ENCODE data around the gene ZNRD2.

The ZNRD2 gene

GRCh38 chr11:65536412-65537295 is 33.6 kb upstream of the ZNRD2 start:
- DNase-seq (ENCODE audit: low spot score) (no peak), ATAC-seq (ENCODE audit: low read depth) (no peak)
- Histone ChIP-seq H3K4me1 (ENCODE audit: insufficient read depth, poor library complexity, severe bottlenecking) (peaks cover 7% of the 10 kb centered on the region), H3K4me3 (ENCODE audit: severe bottlenecking) (no peak overlapping the region), H3K27me3 (ENCODE audit: insufficient read depth, poor library complexity, severe bottlenecking) (no peaks in the 10 kb centered on the region), H3K27ac (ENCODE audit: poor library complexity, severe bottlenecking) (no peak overlapping the region), H3K9me3 (ENCODE audit: severe bottlenecking) (no peaks in the 10 kb centered on the region), H3K36me3 (ENCODE audit: low read depth) (peaks cover 25% of the 10 kb centered on the region)
- TF ChIP-seq, protein P1, sequence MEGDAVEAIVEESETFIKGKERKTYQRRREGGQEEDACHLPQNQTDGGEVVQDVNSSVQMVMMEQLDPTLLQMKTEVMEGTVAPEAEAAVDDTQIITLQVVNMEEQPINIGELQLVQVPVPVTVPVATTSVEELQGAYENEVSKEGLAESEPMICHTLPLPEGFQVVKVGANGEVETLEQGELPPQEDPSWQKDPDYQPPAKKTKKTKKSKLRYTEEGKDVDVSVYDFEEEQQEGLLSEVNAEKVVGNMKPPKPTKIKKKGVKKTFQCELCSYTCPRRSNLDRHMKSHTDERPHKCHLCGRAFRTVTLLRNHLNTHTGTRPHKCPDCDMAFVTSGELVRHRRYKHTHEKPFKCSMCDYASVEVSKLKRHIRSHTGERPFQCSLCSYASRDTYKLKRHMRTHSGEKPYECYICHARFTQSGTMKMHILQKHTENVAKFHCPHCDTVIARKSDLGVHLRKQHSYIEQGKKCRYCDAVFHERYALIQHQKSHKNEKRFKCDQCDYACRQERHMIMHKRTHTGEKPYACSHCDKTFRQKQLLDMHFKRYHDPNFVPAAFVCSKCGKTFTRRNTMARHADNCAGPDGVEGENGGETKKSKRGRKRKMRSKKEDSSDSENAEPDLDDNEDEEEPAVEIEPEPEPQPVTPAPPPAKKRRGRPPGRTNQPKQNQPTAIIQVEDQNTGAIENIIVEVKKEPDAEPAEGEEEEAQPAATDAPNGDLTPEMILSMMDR (IDR thresholded peaks at IDR 0.05; ENCODE audit: poor library complexity, severe bottlenecking), result no peak

DNA sequence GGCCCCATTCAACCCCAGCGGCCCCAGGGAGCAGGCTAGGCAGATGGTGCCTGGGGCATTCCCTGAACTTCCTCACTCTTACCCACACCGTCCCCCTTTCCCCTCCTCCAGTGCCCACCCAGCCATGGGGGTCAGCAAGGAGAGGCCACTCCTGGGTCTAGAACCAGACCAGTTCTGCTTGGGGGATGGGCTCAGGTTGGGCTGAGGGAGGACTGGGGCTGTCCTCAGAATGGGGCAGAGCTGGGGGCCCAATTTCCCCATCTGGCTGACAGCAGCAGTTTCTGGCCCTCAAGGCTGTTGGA is 33.0 kb upstream of the ZNRD2 start:
- Histone ChIP-seq H3K9me3 (ENCODE audit: severe bottlenecking) (no peaks in the 10 kb centered on the region), H3K36me3 (ENCODE audit: low read depth) (peaks cover 21% of the 10 kb centered on the region), H3K27me3 (ENCODE audit: insufficient read depth, poor library complexity, severe bottlenecking) (no peaks in the 10 kb centered on the region), H3K4me3 (ENCODE audit: severe bottlenecking) (no peak overlapping the region), H3K4me1 (ENCODE audit: insufficient read depth, poor library complexity, severe bottlenecking) (peaks cover 11% of the 10 kb centered on the region), H3K27ac (ENCODE audit: poor library complexity, severe bottlenecking) (no peak overlapping the region)
- ATAC-seq (ENCODE audit: low read depth) (no peak), DNase-seq (ENCODE audit: low spot score) (no peak)
- TF ChIP-seq, protein P1 (IDR thresholded peaks at IDR 0.05; ENCODE audit: poor library complexity, severe bottlenecking), result no peak

- Histone ChIP-seq H3K27ac (ENCODE audit: poor library complexity, severe bottlenecking) (no peak overlapping the region), H3K9me3 (ENCODE audit: severe bottlenecking) (no peaks in the 10 kb centered on the region), H3K4me1 (ENCODE audit: insufficient read depth, poor library complexity, severe bottlenecking) (peaks cover 11% of the 10 kb centered on the region), H3K27me3 (ENCODE audit: insufficient read depth, poor library complexity, severe bottlenecking) (no peaks in the 10 kb centered on the region), H3K4me3 (ENCODE audit: severe bottlenecking) (no peak overlapping the region), H3K36me3 (ENCODE audit: low read depth) (peaks cover 21% of the 10 kb centered on the region)
- ATAC-seq (ENCODE audit: low read depth) (no peak), DNase-seq (ENCODE audit: low spot score) (no peak)
- TF ChIP-seq, protein P1 (IDR thresholded peaks at IDR 0.05; ENCODE audit: poor library complexity, severe bottlenecking), result no peak
Measured at GRCh38 chr11:65537620-65538231, 32.6 kb upstream of the ZNRD2 start.

DNA sequence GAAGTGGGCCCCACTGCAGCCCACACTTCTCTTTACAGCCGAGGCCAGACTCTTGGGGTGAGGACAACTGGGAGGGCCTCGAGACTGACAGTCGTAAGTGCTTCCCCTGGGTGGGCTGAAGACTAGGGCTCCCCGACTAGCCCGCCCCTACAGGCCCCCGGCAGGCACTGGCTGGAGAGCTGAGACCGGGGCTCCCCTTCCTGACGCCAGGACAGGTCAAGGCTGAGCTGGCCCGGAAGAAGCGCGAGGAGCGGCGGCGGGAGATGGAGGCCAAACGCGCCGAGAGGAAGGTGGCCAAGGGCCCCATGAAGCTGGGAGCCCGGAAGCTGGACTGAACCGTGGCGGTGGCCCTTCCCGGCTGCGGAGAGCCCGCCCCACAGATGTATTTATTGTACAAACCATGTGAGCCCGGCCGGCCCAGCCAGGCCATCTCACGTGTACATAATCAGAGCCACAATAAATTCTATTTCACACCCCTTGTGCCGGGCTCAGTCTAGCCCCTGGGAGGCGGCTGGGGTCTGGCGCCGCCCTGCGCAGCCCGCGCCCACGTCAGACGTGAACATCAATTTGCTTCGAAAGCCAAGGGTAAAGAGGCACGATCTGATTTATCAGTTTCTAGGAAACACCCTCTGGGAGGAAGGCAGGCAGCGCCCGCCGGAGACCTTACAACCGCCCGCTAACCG is 31.9 kb upstream of the ZNRD2 start:
- Histone ChIP-seq H3K36me3 (ENCODE audit: low read depth) (peaks cover 17% of the 10 kb centered on the region), H3K9me3 (ENCODE audit: severe bottlenecking) (no peaks in the 10 kb centered on the region), H3K27me3 (ENCODE audit: insufficient read depth, poor library complexity, severe bottlenecking) (no peaks in the 10 kb centered on the region), H3K27ac (ENCODE audit: poor library complexity, severe bottlenecking) (no peak overlapping the region), H3K4me3 (ENCODE audit: severe bottlenecking) (no peak overlapping the region), H3K4me1 (ENCODE audit: insufficient read depth, poor library complexity, severe bottlenecking) (peaks cover 11% of the 10 kb centered on the region)
- ATAC-seq (ENCODE audit: low read depth) (no peak), DNase-seq (ENCODE audit: low spot score) (no peak)
- TF ChIP-seq, protein P1 (IDR thresholded peaks at IDR 0.05; ENCODE audit: poor library complexity, severe bottlenecking), result no peak
